Stimulated activated CD4-positive, alpha-beta T cell treated with anti-CD3 and anti-CD28 coated beads, Interleukin-15, amount 100 ng/mL, for 24 hours (primary cell): ENCODE data around the gene TNFRSF18.
"Not testable (repeated sequence)": the region's sequence is repeated elsewhere in the genome, so short reads cannot be mapped to it uniquely, and the experiment has no call there.

Experiments used
- DNase-seq: peaks from one replicate; pipeline ENCODE4 v3.0.0-alpha.2; 2020

The TNFRSF18 gene

GRCh38 chr1:1206376-1206965, at the start of gene TNFRSF18:
TNFRSF18 (minus strand) TSS chr1:1206592; CDS start chr1:1206571, 21 bp downstream.
- peak; percentile 77 for DNase-seq

GRCh38 chr1:1255611-1256010, 49.2 kb upstream of the TNFRSF18 start:
- no peak for DNase-seq

GRCh38 chr1:1255078-1255477, 48.7 kb upstream of the TNFRSF18 start:
- DNase-seq, result no peak

GRCh38 chr1:1254667-1254998, 48.2 kb upstream of the TNFRSF18 start:
- DNase-seq, result no peak

GRCh38 chr1:1253972-1254666, 47.7 kb upstream of the TNFRSF18 start:
- DNase-seq, result no peak

GRCh38 chr1:1253314-1253713, 46.9 kb upstream of the TNFRSF18 start:
- no peak for DNase-seq

GRCh38 chr1:1250786-1251284, 44.4 kb upstream of the TNFRSF18 start:
- DNase-seq, result peak; percentile 73

GRCh38 chr1:1248009-1248913, 41.9 kb upstream of the TNFRSF18 start:
- not testable (repeated sequence) for DNase-seq

GRCh38 chr1:1247341-1247913, 41.0 kb upstream of the TNFRSF18 start:
- no peak for DNase-seq

GRCh38 chr1:1246577-1247340, 40.4 kb upstream of the TNFRSF18 start, which contains the start of gene C1QTNF12:
C1QTNF12 (minus strand) TSS chr1:1246722; CDS start chr1:1246690, 32 bp downstream.
- no peak for DNase-seq

GRCh38 chr1:1245817-1246576, 39.6 kb upstream of the TNFRSF18 start:
- DNase-seq, result no peak

- no peak for DNase-seq
Measured at GRCh38 chr1:1245178-1245816, 38.9 kb upstream of the TNFRSF18 start.

- no peak for DNase-seq
Measured at GRCh38 chr1:1244192-1244811, 37.9 kb upstream of the TNFRSF18 start.

- DNase-seq, result no peak
Measured at GRCh38 chr1:1243807-1244191, 37.4 kb upstream of the TNFRSF18 start.

- no peak for DNase-seq
Measured at GRCh38 chr1:1243266-1243660, 36.9 kb upstream of the TNFRSF18 start.

- no peak for DNase-seq
Measured at GRCh38 chr1:1242461-1243265, 36.3 kb upstream of the TNFRSF18 start.

- DNase-seq, result no peak
Measured at GRCh38 chr1:1241588-1242219, 35.3 kb upstream of the TNFRSF18 start.

- DNase-seq, result no peak
Measured at GRCh38 chr1:1240822-1241587, 34.6 kb upstream of the TNFRSF18 start.
